OCI-LY7 (cell line): ENCODE data around the gene CD38. TPM values are rescaled to one million over a fixed set of nuclear protein-coding genes. Genes with fewer than 3 reads are reported as not detected.

Experiments used
- BruUV-seq: library from RNA; stranded (reverse); fragments of 400-500 nt; replicated peaks from 2 replicates; lab custom pipeline; 2021; lab: Mats Ljungman, UMichigan
- CTCF ChIA-PET: fragments of 300-600 bp; sonication (Branson Sonifier 250); formaldehyde crosslinking; loops from one replicate; lab custom pipeline; 2022; ENCODE audit warnings: antibody characterized with exemption; ENCODE audit not compliant: unreplicated experiment; lab: Charles Lee
- POLR2A ChIA-PET: fragments of 300-600 bp; sonication (Branson Sonifier 250); formaldehyde crosslinking; loops from one replicate; lab custom pipeline; 2022; ENCODE audit warnings: antibody characterized with exemption; lab: Charles Lee
- DNase-seq: peaks from one replicate; pipeline ENCODE4 v3.0.0-alpha.2; 2015; ENCODE audit warnings: low spot score
- H2AFZ ChIP-seq: fragments of 200-600 bp; sonication (generic), shearing (Covaris generic); 2 replicates; pipeline ENCODE4 v1.6.1; 2014; ENCODE audit warnings: mild to moderate bottlenecking, antibody characterized with exemption, low read length, moderate library complexity
- H3K27ac ChIP-seq: fragments of 200-600 bp; sonication (generic); 2 replicates; pipeline ENCODE4 v1.5.1; 2014; ENCODE audit warnings: mixed run types, low read depth, mild to moderate bottlenecking, moderate library complexity, low read length, inconsistent platforms; ENCODE audit not compliant: poor library complexity, severe bottlenecking
- H3K36me3 ChIP-seq: fragments of 200-600 bp; sonication (generic); 2 replicates; pipeline ENCODE4 v1.6.1; 2014; ENCODE audit warnings: mild to moderate bottlenecking, antibody characterized with exemption, low read length, moderate library complexity, mixed read lengths; ENCODE audit not compliant: insufficient read depth
- H3K4me1 ChIP-seq: fragments of 200-600 bp; sonication (generic); 2 replicates; pipeline ENCODE4 v1.5.1; 2014; ENCODE audit warnings: mild to moderate bottlenecking, low read length; ENCODE audit not compliant: insufficient read depth, poor library complexity, severe bottlenecking
- H3K4me2 ChIP-seq: fragments of 200-600 bp; sonication (generic); 2 replicates; pipeline ENCODE4 v1.6.1; 2014; ENCODE audit warnings: mild to moderate bottlenecking, low read length
- H3K4me3 ChIP-seq: fragments of 200-600 bp; sonication (generic); 2 replicates; pipeline ENCODE4 v1.5.1; 2014; ENCODE audit warnings: mild to moderate bottlenecking, low read depth, low read length; ENCODE audit not compliant: poor library complexity, severe bottlenecking
- H3K79me2 ChIP-seq: fragments of 200-600 bp; sonication (generic); 2 replicates; pipeline ENCODE4 v1.6.1; 2016; ENCODE audit warnings: low read depth, mild to moderate bottlenecking, low read length, moderate library complexity, mixed read lengths; ENCODE audit not compliant: insufficient read depth
- H3K9me2 ChIP-seq: fragments of 200-600 bp; sonication (generic); 2 replicates; pipeline ENCODE4 v1.6.1; 2016; ENCODE audit warnings: mild to moderate bottlenecking, low read length, mixed read lengths; ENCODE audit not compliant: insufficient read depth
- H3K9me3 ChIP-seq: fragments of 200-600 bp; sonication (generic); 2 replicates; pipeline ENCODE4 v1.6.1; 2014; ENCODE audit warnings: mild to moderate bottlenecking, mixed run types, low read length, mixed read lengths
- H4K20me1 ChIP-seq: fragments of 200-600 bp; sonication (generic); 2 replicates; pipeline ENCODE4 v1.6.1; 2014; ENCODE audit warnings: mild to moderate bottlenecking, antibody characterized with exemption, low read length, moderate library complexity, mixed read lengths; ENCODE audit not compliant: insufficient read depth
- CTCF ChIP-seq: fragments of 200-600 bp; sonication (generic); conservative IDR thresholded peaks from 2 replicates; pipeline ENCODE4 v1.5.1; 2014; ENCODE audit warnings: mild to moderate bottlenecking, antibody characterized with exemption, low read length, moderate library complexity, mixed read lengths
- EZH2phosphoT487 ChIP-seq: fragments of 200-600 bp; sonication (generic); IDR thresholded peaks from 2 replicates; pipeline ENCODE4 v1.6.1; 2018; ENCODE audit warnings: low read depth, borderline replicate concordance, mild to moderate bottlenecking, mixed run types, antibody characterized with exemption, low read length, moderate library complexity, mixed read lengths
- intact Hi-C: fragments of 100-400 bp; cut with micrococcal nuclease; formaldehyde crosslinking; loops from one replicate; pipeline ENCODE4 v1.10.0; 2022; ENCODE audit not compliant: unreplicated experiment
- total RNA-seq, 2 experiments: library from RNA; depleted of rRNA in 1 of 2; stranded (reverse); fragments of >200 nt in 1 of 2; shearing (Covaris generic) in 1 of 2; gene quantifications; 2 replicates each; pipeline ENCODE4 v1.2.3, GENCODE V29; 2014 to 2022

Gene CD38
- total RNA-seq, 2 experiments from 2014 or later, result 92.0 to 176 TPM

DNA sequence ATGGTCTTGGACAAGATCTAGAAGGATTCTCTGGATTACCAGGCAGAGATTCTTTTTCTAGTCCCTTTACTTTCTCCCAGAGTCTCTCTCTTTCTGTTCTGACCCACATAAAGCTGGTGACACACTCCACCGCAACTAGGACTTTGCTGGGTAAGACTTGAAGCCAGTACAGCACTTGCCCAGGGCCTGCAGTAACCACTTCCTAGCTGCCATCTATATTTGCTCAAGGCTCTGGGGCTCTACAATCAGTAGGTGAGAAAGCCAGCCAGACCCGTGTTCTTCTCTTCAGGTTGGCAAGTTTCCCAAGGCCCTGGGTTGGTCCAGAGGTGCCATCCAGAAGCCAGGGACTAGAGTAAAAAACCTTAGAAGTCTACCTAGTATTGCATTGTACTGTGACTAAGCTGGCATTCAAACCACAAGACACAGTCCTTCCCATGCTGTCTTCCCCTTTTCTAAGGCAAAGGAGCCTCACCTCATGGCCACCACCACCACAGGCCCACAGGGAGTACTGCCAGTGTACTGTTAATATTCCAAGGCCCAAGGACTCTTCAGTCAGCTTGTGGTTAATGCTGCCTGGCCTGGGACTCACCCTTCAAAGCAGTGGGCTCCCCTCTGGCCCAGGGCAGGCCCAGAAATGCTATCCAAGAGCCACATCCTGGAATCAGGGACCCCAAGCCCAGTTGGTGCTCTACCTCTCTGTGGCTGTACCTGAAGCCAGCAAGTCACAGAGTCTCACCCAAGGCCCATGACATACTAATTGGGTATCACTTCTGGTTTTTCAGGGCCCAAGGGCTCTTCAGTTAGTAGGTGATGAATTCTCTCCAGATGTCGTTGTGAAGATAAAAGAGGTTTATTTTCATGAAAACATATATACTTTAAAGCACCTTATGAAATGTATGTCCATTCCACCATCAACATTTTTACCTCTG is 54.7 kb downstream of the CD38 start:
- peaks cover 6% of the 10 kb centered on the region; the same call in 1 of the 2 replicates for H3K79me2 ChIP-seq
- TF ChIP-seq CTCF (no peak), EZH2phosphoT487 (no peak)
- H2AFZ ChIP-seq, result no peak overlapping the region
- H4K20me1 ChIP-seq, result no peaks in the 10 kb centered on the region
- CTCF ChIA-PET, result no interaction called here
- intact Hi-C loops, result no loop called here
- no peaks in the 10 kb centered on the region for H3K4me1 ChIP-seq
- H3K9me2 ChIP-seq, result no peaks in the 10 kb centered on the region
- no peak for DNase-seq
- H3K4me2 ChIP-seq, result no peak overlapping the region
- no TSS peak for BruUV-seq
- H3K4me3 ChIP-seq, result no peak overlapping the region
- POLR2A ChIA-PET, result interaction anchor here (0.6 kb wide), 1 partner anchor 197 kb away, joined by 3 read pairs; no protein-coding TSS in a partner anchor
- H3K27ac ChIP-seq, result no peak overlapping the region
- H3K36me3 ChIP-seq, result peaks cover 98% of the 10 kb centered on the region
- H3K9me3 ChIP-seq, result peaks cover 10% of the 10 kb centered on the region; the same call in 1 of the 2 replicates

DNA sequence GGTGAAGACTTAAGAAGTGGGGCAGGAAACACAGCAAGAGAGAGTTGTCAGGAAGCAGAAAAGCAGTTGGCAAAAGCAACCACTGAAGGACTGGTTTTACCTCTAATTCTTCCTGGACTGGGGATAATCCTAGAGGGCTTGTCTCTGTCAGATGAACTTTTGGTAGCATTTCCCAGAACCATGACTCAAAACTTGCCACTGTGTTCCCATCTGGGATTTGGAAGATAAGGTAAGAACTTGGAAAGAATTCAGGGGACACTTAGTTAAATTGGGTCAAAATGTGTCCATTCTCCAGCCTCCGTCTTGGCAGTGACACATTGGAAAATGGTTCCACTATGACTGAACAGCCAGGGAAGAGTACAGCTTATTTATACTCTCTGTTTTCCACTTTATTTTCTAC is 55.7 kb downstream of the CD38 start:
- Histone ChIP-seq H3K27ac (no peak overlapping the region), H3K9me3 (peaks cover 10% of the 10 kb centered on the region; the same call in 1 of the 2 replicates), H3K4me3 (no peak overlapping the region)

More for the DNA sequence above, 55.7 kb downstream of the CD38 start:
- TF ChIP-seq CTCF (no peak), EZH2phosphoT487 (no peak)
- H3K36me3 ChIP-seq, result peaks cover 98% of the 10 kb centered on the region
- no peak overlapping the region for H3K4me2 ChIP-seq
- H3K79me2 ChIP-seq, result peaks cover 6% of the 10 kb centered on the region; the same call in 1 of the 2 replicates
- no peak for DNase-seq
- intact Hi-C loops, result no loop called here
- no peaks in the 10 kb centered on the region for H3K4me1 ChIP-seq
- H4K20me1 ChIP-seq, result no peaks in the 10 kb centered on the region
- H2AFZ ChIP-seq, result no peak overlapping the region
- ChIA-PET POLR2A (no interaction called here), CTCF (no interaction called here)
- H3K9me2 ChIP-seq, result no peaks in the 10 kb centered on the region
- no TSS peak for BruUV-seq
